Liver (tissue), 9 donors: ENCODE measurements around the gene IQCK. TPM values are rescaled to one million over a fixed set of nuclear protein-coding genes. Genes with fewer than 3 reads are reported as not detected.

Source experiments
- DNase-seq: peaks from one replicate; pipeline ENCODE4 v3.0.0-alpha.2; 2017; ENCODE audit warnings: low spot score
- H3K27ac ChIP-seq, 2 donors: one replicate each; pipeline ENCODE4 v1.7.0; 2013; ENCODE audit warnings: inconsistent platforms in 2 of 2, low read length in 2 of 2, control low read depth in 1 of 2, low read depth in 1 of 2, mild to moderate bottlenecking in 1 of 2
- H3K27me3 ChIP-seq, 4 donors: one replicate each; pipeline versions ENCODE4 v1.6.1 to v1.7.0; 2013; ENCODE audit warnings: low read length in 3 of 4, inconsistent platforms in 1 of 4, mild to moderate bottlenecking in 1 of 4, moderate library complexity in 1 of 4; ENCODE audit not compliant: control insufficient read depth in 4 of 4, insufficient read depth in 4 of 4
- H3K36me3 ChIP-seq, 4 donors: one replicate each; pipeline versions ENCODE4 v1.6.1 to v1.7.0; 2013; ENCODE audit warnings: low read length in 3 of 4, mild to moderate bottlenecking in 3 of 4, low read depth in 1 of 4, moderate library complexity in 1 of 4; ENCODE audit not compliant: control insufficient read depth in 4 of 4, insufficient read depth in 3 of 4
- H3K4me1 ChIP-seq, 4 donors: one replicate each; pipeline versions ENCODE4 v1.6.1 to v1.7.0; 2013; ENCODE audit warnings: low read length in 3 of 4, mild to moderate bottlenecking in 3 of 4, moderate library complexity in 1 of 4; ENCODE audit not compliant: control insufficient read depth in 4 of 4, insufficient read depth in 4 of 4
- H3K4me3 ChIP-seq, 3 donors: one replicate each; pipeline versions ENCODE4 v1.6.1 to v1.7.0; 2013; ENCODE audit warnings: low read length in 3 of 3, control low read depth in 1 of 3, low read depth in 1 of 3, mild to moderate bottlenecking in 1 of 3
- H3K9ac ChIP-seq, 2 donors: one replicate each; pipeline ENCODE4 v1.7.0; 2013; ENCODE audit warnings: low read length in 2 of 2, mild to moderate bottlenecking in 2 of 2, moderate library complexity in 2 of 2, control low read depth in 1 of 2, low read depth in 1 of 2
- H3K9me3 ChIP-seq, 4 donors: one replicate each; pipeline versions ENCODE4 v1.6.1 to v1.7.0; 2013; ENCODE audit warnings: low read length in 3 of 4; ENCODE audit not compliant: control insufficient read depth in 4 of 4
- ATF3 ChIP-seq: IDR thresholded peaks from 2 replicates; pipeline ENCODE4 v1.6.1; 2016; ENCODE audit warnings: antibody characterized with exemption
- CTCF ChIP-seq: fragments of 150-350 bp; IDR thresholded peaks from 2 replicates; pipeline ENCODE4 v1.5.1; 2017; ENCODE audit warnings: improper control_type of control experiment, low read depth, low read length; ENCODE audit not compliant: missing input control
- EGR1 ChIP-seq, 2 donors: IDR thresholded peaks; 2 replicates each; pipeline ENCODE4 v1.6.1; 2016 to 2018; ENCODE audit warnings: antibody characterized with exemption in 2 of 2, low read depth in 2 of 2
- FOXA1 ChIP-seq: IDR thresholded peaks from 2 replicates; pipeline ENCODE4 v1.6.1; 2016; ENCODE audit warnings: antibody characterized with exemption
- FOXA2 ChIP-seq: IDR thresholded peaks from 2 replicates; pipeline ENCODE4 v1.6.1; 2016; ENCODE audit warnings: antibody characterized with exemption
- GABPA ChIP-seq, 2 donors: IDR thresholded peaks in 1 of 2; conservative IDR thresholded peaks in 1 of 2; 2 replicates each; pipeline ENCODE4 v1.6.1; 2016; ENCODE audit warnings: antibody characterized with exemption in 2 of 2, mild to moderate bottlenecking in 1 of 2, moderate library complexity in 1 of 2
- HNF4A ChIP-seq, 2 donors: conservative IDR thresholded peaks; 2 replicates each; pipeline ENCODE4 v1.6.1; 2016; ENCODE audit warnings: antibody characterized with exemption in 2 of 2, mild to moderate bottlenecking in 2 of 2
- HNF4G ChIP-seq: IDR thresholded peaks from 2 replicates; pipeline ENCODE4 v1.6.1; 2016; ENCODE audit warnings: antibody characterized with exemption
- JUND ChIP-seq, 2 donors: IDR thresholded peaks; 2 replicates each; pipeline ENCODE4 v1.6.1; 2016; ENCODE audit warnings: antibody characterized with exemption in 2 of 2
- MAX ChIP-seq: IDR thresholded peaks from 2 replicates; pipeline ENCODE4 v1.6.1; 2016; ENCODE audit warnings: antibody characterized with exemption
- NR2F2 ChIP-seq: IDR thresholded peaks from 2 replicates; pipeline ENCODE4 v1.6.1; 2016; ENCODE audit warnings: antibody characterized with exemption
- RAD21 ChIP-seq, 2 donors: IDR thresholded peaks; 2 replicates each; pipeline ENCODE4 v1.6.1; 2016; ENCODE audit warnings: antibody characterized with exemption in 2 of 2, mild to moderate bottlenecking in 2 of 2
- REST ChIP-seq: IDR thresholded peaks from 2 replicates; pipeline ENCODE4 v1.6.1; 2016; ENCODE audit warnings: antibody characterized with exemption, mild to moderate bottlenecking
- RXRA ChIP-seq, 2 donors: IDR thresholded peaks; 2 replicates each; pipeline ENCODE4 v1.6.1; 2017 to 2018; ENCODE audit warnings: antibody characterized with exemption in 2 of 2, mild to moderate bottlenecking in 1 of 2
- SP1 ChIP-seq: IDR thresholded peaks from 2 replicates; pipeline ENCODE4 v1.6.1; 2018; ENCODE audit warnings: antibody characterized with exemption, mild to moderate bottlenecking
- TAF1 ChIP-seq: conservative IDR thresholded peaks from 2 replicates; pipeline ENCODE4 v1.6.1; 2016; ENCODE audit warnings: antibody characterized with exemption, mild to moderate bottlenecking
- YY1 ChIP-seq: IDR thresholded peaks from 2 replicates; pipeline ENCODE4 v1.6.1; 2016; ENCODE audit warnings: antibody characterized with exemption, mild to moderate bottlenecking
- ZBTB33 ChIP-seq: IDR thresholded peaks from 2 replicates; pipeline ENCODE4 v1.6.1; 2016; ENCODE audit warnings: antibody characterized with exemption
- WGBS: extraction: QIAGEN DNeasy Blood & Tissue Kit; methylation state at CpG from one replicate; pipeline ENCODE4 v1.1.7; 2013; 5-methylcytosine and 5-hydroxymethylcytosine counted together
- polyA plus RNA-seq, 2 donors: library from polyadenylated mRNA; stranded (reverse) in 1 of 2; unstranded in 1 of 2; fragments of 200-250 nt in 1 of 2; fragments of >200 nt in 1 of 2; fragmentation: Nextera tagmentation in 1 of 2; extraction: Ambion mirVana in 1 of 2; gene quantifications; one replicate each; pipeline versions ENCODE4 v1.2.1 to v1.2.3, GENCODE V29; 2013 to 2015
- total RNA-seq, 2 donors: library from RNA; depleted of rRNA; stranded (reverse); fragments of >200 nt; gene quantifications; one replicate each; pipeline ENCODE4 v1.2.3, GENCODE V29; 2014
- donor health status: healthy.
- donor health status: healthy.
- donor health status: healthy.
- donor health status: healthy.
- donor health status: healthy.

IQCK gene
- total and polyA plus RNA-seq, 4 donors = 2.1 to 4.4 (median 2.9) TPM

GRCh38 chr16:19802612-19803011, 84.5 kb downstream of the IQCK start:
- H3K36me3 ChIP-seq = no peaks in the 10 kb centered on the region
- peaks cover 0 to 3% (median 0%) of the 10 kb centered on the region in 4 donors for H3K4me1 ChIP-seq
- no peak overlapping the region for H3K9ac ChIP-seq
- TF ChIP-seq CTCF (no peak), HNF4G (no peak), RAD21 (IDR thresholded peaks at IDR 0.05) (no peak), SP1 (no peak), FOXA2 (no peak), HNF4A (conservative IDR thresholded peaks at IDR 0.05) (no peak), ZBTB33 (no peak), TAF1 (no peak), MAX (no peak), ATF3 (no peak), NR2F2 (no peak), RXRA (IDR thresholded peaks at IDR 0.05) (no peak), FOXA1 (no peak), REST (no peak), YY1 (no peak), GABPA (IDR thresholded peaks at IDR 0.05 in 1 of 2, conservative IDR thresholded peaks at IDR 0.05 in 1 of 2) (no peak), JUND (IDR thresholded peaks at IDR 0.05) (no peak), EGR1 (IDR thresholded peaks at IDR 0.05; ENCODE audit: low read depth in 2 of 2) (no peak)
- H3K4me3 ChIP-seq = no peak overlapping the region
- DNase-seq = no peak
- H3K27me3 ChIP-seq = no peaks in the 10 kb centered on the region
- H3K9me3 ChIP-seq = peaks cover 0 to 7% (median under 1%) of the 10 kb centered on the region in 4 donors
- H3K27ac ChIP-seq = no peak overlapping the region
- 88% methylated on average over 8 of the region's 8 CpGs for WGBS
